Activated T-cell treated with anti-CD3 and anti-CD28 coated beads, Interleukin-2, amount 50 U/mL, for 4 hours (primary cell): Measurements from ENCODE around the gene WDR43. TPM values are rescaled to one million over a fixed set of nuclear protein-coding genes. Genes with fewer than 3 reads are reported as not detected.

ENCODE experiments used
- total RNA-seq, 3 donors: library from RNA; stranded (reverse); gene quantifications; one replicate each; pipeline ENCODE4 v1.2.1, GENCODE V29; 2021

WDR43 gene
- total RNA-seq, 3 donors from 2014 or later: 230 to 254 (median 250) TPM

Other genes starting within 250 kb of the WDR43 start
- gene PPP1CB, start 142.8 kb upstream of the WDR43 start, total RNA-seq: 100 to 1,000 TPM; 197 to 224 (median 210) TPM
- gene SPDYA, start 83.8 kb upstream of the WDR43 start, total RNA-seq: under 1 TPM in 2 of 3 donors, not detected in 1; 0.33 to 0.91 TPM
- gene TRMT61B, start 24.4 kb upstream of the WDR43 start, total RNA-seq: 10 to 100 TPM; 18.4 to 21.2 (median 21.0) TPM
- 1 to 10 TPM; 2.3 to 7.6 (median 5.1) TPM for gene TOGARAM2, start 86.6 kb downstream of the WDR43 start, total RNA-seq
- gene PCARE, start 179.9 kb downstream of the WDR43 start, total RNA-seq: not detected
- gene CLIP4, start 220.7 kb downstream of the WDR43 start, total RNA-seq: 10 to 100 TPM; 11.7 to 14.5 (median 12.1) TPM